ENCODE measurements around the gene TMEM80.
"Not testable (repeated sequence)": the region's sequence is repeated elsewhere in the genome, so short reads cannot be mapped to it uniquely, and the experiment has no call there.

Gene TMEM80

GRCh38 chr11:720642-721246 is 25.1 kb downstream of the TMEM80 start:
- peak in 1 of 3 donors; percentile 22 for DNase-seq (ENCODE audit: low read depth in 3 of 3, low spot score in 1 of 3)

DNA sequence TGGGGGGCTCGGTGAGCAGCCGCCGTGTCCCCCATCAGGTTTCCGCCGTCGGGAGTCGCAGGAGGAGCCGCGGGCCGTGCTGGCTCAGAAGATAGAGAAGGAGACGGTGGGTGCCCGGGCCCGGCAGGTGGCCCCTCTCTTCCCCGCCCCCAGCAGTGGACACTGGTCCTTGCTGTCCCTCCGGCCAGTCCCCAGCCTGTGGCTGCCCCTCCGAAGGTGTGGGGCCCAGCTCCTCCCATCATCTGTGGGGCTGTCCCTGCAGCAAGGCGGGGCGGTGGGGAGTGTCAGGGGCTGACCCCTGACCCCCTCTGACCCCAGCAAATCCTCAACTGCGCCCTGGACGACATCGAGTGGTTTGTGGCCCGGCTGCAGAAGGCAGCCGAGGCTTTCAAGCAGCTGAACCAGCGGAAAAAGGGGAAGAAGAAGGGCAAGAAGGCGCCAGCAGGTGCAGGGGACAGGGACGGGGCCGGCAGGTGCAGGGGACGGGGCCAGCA is 25.7 kb downstream of the TMEM80 start:
- DNase-seq (ENCODE audit: low read depth in 3 of 3, low spot score in 1 of 3), result no peak

- no peak for DNase-seq (ENCODE audit: low read depth in 3 of 3, low spot score in 1 of 3)
Observed at GRCh38 chr11:721741-722345, 26.2 kb downstream of the TMEM80 start.

DNA sequence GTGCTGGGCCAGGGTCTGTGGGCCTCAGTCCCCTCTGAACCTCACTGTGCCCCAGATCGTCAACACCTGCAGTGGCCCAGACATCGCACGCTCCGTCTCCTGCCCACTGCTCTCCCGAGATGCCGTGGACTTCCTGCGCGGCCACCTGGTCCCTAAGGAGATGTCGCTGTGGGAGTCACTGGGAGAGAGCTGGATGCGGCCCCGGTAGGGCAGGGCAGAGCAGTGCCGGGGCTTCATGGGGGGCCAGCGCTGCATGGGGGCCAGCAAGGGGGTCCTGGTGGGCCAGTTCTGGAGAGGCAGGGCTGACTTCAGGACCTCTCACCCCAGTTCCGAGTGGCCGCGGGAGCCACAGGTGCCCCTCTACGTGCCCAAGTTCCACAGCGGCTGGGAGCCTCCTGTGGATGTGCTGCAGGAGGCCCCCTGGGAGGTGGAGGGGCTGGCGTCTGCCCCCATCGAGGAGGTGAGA is 26.8 kb downstream of the TMEM80 start:
- DNase-seq (ENCODE audit: low read depth in 3 of 3, low spot score in 1 of 3), result no peak

DNA sequence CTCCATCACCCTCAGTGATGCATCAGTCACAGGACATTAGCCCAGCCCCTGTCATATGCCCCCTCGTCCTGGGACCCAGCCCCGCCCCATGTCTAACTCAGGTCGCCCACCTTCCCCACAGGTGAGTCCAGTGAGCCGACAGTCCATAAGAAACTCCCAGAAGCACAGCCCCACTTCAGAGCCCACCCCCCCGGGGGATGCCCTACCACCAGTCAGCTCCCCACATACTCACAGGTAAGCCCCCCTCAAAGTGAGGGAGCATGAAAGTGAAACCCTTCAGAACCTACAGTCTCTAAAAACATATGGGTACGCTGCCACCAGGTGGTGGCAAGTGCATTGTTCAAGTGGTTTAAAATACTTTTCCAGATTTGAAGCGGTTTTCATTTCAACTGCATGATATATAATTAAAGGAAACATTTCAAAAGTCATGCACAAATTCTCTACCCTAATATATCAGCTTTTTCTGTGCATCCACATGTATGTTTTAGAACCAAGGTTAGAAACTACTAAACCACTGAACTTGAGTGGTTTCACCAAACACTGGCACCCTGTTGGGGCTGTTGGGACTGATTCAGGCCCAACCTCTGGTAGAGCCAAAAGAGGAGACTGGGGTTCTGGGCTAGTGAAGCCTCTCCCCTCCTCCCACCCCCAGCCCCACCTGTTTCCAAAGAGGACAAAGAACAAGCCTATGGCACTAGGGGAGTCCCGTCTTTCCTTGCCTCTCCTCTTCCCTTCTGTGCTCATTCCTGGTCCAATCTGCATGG is 27.7 kb downstream of the TMEM80 start:
- no peak for DNase-seq (ENCODE audit: low read depth in 3 of 3, low spot score in 1 of 3)

GRCh38 chr11:724049-724777 is 28.6 kb downstream of the TMEM80 start:
- no peak for DNase-seq (ENCODE audit: low read depth in 3 of 3, low spot score in 1 of 3)

DNA sequence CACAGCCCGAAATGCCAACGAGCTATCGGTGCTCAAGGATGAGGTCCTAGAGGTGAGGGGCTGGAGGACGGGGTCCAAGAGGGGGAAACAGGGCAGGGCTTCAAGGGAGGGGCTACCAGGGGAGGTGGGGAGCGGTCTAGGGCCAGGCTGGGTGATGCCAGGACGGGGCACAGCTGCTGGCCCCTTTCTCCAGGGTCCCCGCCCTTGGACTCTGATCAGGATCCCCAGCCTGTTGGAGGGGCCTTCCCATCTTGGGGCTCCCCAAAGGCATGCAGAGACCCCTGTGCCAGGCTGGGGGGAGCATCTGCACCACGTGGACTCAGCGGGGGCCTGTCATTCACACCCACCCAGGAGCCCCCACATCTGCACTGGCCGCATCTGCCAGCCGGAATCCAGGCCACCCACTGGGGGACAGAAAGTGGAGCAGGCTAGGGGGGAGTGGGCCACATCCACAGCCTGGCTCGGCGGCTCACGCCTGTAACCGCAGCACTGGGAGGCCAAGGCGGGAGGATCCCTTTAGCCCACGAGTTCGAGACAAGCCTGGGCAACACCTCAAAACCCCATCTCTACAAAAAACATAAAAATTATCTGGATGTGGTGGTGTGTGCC is 29.3 kb downstream of the TMEM80 start:
- DNase-seq (ENCODE audit: low read depth in 3 of 3, low spot score in 1 of 3), result no peak

DNA sequence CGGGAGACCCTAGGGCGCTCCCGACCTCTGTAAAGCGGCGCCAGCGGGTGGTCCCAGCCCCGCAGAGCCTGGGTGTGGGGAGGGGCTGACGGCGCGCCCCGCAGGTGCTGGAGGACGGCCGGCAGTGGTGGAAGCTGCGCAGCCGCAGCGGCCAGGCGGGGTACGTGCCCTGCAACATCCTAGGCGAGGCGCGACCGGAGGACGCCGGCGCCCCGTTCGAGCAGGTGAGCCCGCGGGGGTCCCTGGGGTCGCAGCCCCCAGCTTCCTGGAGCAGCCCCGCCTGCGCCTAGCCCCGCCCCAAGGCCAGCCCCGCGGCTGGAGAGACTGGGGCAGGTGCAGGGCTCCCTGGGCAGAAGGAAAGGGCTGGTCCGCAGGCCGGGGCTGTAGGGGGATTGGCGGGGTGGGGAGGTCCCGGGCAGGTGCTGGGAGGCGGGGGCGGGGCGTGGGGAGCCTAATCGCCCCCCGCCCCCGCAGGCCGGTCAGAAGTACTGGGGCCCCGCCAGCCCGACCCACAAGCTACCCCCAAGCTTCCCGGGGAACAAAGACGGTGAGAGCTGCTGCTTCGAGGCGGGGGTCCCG is 30.1 kb downstream of the TMEM80 start:
- no peak for DNase-seq (ENCODE audit: low read depth in 3 of 3, low spot score in 1 of 3)

GRCh38 chr11:726278-727220 is 30.9 kb downstream of the TMEM80 start:
- no peak for DNase-seq (ENCODE audit: low read depth in 3 of 3, low spot score in 1 of 3)

DNA sequence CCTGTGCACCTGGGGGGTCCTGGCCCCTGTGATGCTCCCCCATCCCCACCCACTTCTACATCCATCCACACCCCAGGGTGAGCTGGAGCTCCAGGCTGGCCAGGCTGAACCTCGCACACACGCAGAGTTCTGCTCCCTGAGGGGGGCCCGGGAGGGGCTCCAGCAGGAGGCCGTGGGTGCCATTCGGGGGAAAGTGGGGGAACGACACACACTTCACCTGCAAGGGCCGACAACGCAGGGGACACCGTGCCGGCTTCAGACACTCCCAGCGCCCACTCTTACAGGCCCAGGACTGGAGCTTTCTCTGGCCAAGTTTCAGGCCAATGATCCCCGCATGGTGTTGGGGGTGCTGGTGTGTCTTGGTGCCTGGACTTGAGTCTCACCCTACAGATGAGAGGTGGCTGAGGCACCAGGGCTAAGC is 31.7 kb downstream of the TMEM80 start:
- no peak for DNase-seq (ENCODE audit: low read depth in 3 of 3, low spot score in 1 of 3)

DNA sequence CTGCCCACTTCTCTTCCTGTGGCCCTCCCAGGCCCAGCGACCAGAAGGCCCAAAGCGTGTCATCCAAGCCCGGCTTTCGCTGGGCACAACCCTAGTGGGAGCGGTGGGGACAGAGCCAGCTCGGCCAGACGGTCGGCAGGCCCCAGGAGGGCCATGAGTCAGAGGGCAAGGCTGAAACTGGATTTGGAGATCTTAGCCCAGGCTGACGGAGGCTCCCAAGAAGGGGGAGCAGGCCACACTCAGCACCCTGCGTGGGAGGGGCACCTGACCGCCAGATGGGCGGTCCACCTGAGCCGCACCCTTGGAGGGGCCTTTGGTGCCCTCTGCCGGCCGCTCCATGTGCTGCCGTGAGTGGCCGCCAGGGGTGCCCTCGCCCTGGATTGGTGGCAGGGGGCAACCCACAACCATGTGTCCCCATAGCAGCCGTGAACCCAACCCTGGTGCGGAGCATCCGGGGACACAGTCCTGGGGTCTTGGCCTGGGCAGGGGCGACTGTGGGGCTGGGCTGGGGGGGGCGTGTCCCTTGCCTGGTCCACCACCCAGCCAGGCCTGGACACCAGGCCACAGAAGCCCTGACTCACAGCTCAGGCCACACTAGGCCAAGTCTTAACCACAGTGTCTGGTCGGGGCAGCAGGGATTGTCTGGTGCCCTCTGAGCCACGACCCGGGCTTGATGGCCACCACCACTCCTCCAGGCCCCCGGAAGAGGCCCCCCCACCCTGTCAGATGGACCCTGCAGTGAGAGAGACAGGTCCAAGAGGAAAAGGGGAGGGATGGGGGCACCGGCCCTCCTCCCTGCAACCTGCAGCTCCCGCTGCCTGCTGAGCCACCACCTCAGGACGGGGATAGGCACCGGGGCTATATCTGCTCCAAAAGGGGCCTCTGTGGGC is 32.5 kb downstream of the TMEM80 start:
- DNase-seq (ENCODE audit: low read depth in 3 of 3, low spot score in 1 of 3), result peak; percentile 48 to 76 (median 54)

GRCh38 chr11:728901-729491 is 33.4 kb downstream of the TMEM80 start:
- DNase-seq (ENCODE audit: low read depth in 3 of 3, low spot score in 1 of 3), result no peak

- no peak for DNase-seq (ENCODE audit: low read depth in 3 of 3, low spot score in 1 of 3)
Observed at GRCh38 chr11:729492-730074, 34.0 kb downstream of the TMEM80 start.

GRCh38 chr11:733072-733471 is 37.5 kb downstream of the TMEM80 start:
- no peak for DNase-seq (ENCODE audit: low read depth in 3 of 3, low spot score in 1 of 3)

DNA sequence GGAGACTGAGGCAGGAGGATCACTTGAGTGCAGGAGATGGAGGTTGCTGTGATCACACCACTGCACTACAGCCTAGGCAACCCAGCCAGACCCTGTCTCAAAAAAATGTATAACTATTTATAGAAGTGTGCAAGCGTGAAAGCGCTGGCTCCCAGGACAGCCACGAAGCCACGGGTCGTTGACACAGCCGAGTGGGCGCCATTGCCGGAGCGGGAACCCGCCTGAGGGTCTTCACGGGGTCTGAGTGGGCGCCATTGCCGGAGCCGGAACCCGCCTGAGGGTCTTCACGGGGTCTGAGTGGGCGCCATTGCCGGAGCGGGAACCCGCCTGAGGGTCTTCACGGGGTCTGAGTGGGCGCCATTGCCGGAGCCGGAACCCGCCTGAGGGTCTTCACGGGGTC is 38.9 kb downstream of the TMEM80 start:
- DNase-seq (ENCODE audit: low read depth in 3 of 3, low spot score in 1 of 3), result not testable (repeated sequence)

DNA sequence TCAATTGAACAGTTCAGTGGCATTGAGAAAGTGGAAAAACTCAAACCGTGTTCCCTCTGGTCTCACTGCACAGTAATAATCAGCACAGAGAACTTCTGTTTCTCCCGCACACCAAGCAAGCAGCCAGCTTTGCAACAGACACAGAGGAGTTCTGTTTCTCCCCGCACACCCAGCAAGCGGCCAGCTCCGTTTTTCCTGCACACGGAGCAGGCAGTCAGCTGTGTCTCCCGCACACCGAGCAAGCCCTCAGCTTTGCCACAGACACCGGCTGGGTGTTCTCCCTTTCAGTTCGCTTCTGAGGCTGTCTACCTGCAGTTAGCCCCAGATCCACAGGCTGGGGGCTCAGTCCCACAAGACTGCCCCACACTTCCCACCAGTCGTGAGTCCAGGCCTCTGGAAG is 41.8 kb downstream of the TMEM80 start:
- DNase-seq (ENCODE audit: low read depth in 3 of 3, low spot score in 1 of 3), result no peak

DNA sequence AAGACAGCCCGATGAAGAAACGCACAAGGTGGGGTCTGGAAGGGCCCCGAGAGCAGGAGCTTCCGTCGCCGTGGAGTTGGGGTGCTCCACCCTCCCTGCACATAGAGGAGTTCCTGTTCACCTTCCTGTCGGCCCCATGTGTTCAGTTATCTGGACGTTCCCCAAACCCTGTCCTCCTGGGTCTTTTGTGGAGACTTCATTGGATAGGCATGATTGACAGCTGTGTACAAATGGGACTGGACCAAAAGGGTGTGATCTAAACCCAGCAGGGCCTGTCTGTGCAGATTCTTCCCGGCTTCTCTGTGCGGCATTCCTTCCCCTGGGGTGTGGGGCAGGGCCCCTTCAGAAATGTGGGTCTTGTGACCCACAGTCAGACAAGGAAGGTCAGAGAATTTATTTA is 42.3 kb downstream of the TMEM80 start:
- DNase-seq (ENCODE audit: low read depth in 3 of 3, low spot score in 1 of 3), result not testable (repeated sequence)

DNA sequence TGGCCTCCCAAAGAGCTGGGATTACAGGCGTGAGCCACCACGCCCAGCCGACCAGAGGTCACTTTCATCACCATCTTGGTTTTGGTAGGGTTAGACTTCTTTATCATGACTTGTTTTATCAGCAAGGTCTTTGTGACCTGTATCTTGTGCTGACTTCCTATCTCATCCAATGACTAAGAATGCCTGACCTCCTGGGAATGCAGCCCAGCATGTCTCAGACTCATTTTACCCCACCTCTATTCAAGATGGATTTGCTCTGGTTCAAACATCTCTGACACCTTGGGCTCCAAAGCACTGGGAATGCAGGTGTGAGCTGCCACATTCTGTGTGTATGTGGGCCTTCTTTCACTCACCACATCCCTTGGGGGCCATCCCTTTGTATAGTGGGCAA is 46.5 kb downstream of the TMEM80 start:
- DNase-seq (ENCODE audit: low read depth in 3 of 3, low spot score in 1 of 3), result no peak
